Measurements from ENCODE around the gene SMARCA5. TPM values are rescaled to one million over a fixed set of nuclear protein-coding genes. Genes with fewer than 3 reads are reported as not detected.

The SMARCA5 gene
- total RNA-seq, 2 experiments from 2014 or later: 44.3 to 48.2 TPM

DNA sequence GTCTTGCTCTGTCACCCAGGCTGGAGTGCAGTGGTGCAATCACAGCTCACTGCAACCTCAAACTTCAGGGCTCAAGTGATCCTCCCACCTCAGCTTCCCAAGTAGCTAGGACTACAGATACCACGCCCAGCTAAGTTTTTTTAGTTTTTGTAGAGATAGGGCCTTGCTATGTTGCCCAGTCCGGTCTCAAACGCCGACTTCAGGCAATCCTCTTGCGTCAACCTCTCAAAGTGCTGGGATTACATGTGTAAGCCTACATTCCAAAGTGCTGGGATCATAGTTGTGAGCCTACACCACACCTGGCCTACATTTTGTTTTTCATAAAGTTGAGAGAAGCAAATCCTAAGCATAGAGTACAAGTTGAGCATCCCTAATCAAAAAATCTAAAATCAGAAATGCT is 42.2 kb downstream of the SMARCA5 start:
- ChIA-PET CTCF (interaction anchor here (1.2 kb wide), 1 partner anchor 55 kb away, joined by 3 read pairs; no protein-coding TSS in a partner anchor), POLR2A (no interaction called here)
- Mint-ChIP-seq H3K9me3 (no peaks in the 10 kb centered on the region), H3K4me1 (peaks cover 16% of the 10 kb centered on the region), H3K4me3 (no peak overlapping the region), H3K27me3 (no peaks in the 10 kb centered on the region), H3K27ac (no peak overlapping the region), H3K36me3 (ENCODE audit: low read depth) (peaks cover 29% of the 10 kb centered on the region)
- no peak for DNase-seq

DNA sequence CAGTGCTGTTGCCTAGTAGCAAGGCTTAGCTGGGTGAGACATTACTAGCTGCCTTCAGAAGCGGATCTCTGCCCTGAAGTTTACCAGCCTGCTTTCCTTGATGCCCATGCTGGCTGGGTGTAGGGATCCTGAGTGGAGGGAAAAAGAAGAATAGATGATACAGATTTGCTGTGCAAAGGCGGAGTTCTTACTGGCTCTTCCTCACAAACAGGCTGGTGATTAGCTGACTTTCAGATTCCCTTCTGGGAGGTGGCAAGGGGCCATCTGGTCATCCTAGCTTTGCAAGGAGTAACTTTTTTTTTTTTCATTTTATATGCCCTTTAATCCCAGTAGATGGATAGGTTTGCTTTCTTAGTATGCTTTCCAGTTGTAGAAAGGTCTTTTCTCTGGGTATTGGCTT is 44.8 kb downstream of the SMARCA5 start:
- Mint-ChIP-seq H3K36me3 (ENCODE audit: low read depth) (peaks cover 11% of the 10 kb centered on the region), H3K27ac (no peak overlapping the region), H3K4me3 (peak overlapping the region; percentile 77), H3K4me1 (peaks cover 16% of the 10 kb centered on the region), H3K9me3 (peaks cover 4% of the 10 kb centered on the region), H3K27me3 (no peaks in the 10 kb centered on the region)
- POLR2A ChIA-PET: no interaction called here
- no peak for DNase-seq
- CTCF ChIA-PET: interaction anchor here (0.6 to 1.3 kb wide), 6 partner anchors 11 to 44 kb away, joined by 3 to 9 read pairs (median 4); no protein-coding TSS in a partner anchor

DNA sequence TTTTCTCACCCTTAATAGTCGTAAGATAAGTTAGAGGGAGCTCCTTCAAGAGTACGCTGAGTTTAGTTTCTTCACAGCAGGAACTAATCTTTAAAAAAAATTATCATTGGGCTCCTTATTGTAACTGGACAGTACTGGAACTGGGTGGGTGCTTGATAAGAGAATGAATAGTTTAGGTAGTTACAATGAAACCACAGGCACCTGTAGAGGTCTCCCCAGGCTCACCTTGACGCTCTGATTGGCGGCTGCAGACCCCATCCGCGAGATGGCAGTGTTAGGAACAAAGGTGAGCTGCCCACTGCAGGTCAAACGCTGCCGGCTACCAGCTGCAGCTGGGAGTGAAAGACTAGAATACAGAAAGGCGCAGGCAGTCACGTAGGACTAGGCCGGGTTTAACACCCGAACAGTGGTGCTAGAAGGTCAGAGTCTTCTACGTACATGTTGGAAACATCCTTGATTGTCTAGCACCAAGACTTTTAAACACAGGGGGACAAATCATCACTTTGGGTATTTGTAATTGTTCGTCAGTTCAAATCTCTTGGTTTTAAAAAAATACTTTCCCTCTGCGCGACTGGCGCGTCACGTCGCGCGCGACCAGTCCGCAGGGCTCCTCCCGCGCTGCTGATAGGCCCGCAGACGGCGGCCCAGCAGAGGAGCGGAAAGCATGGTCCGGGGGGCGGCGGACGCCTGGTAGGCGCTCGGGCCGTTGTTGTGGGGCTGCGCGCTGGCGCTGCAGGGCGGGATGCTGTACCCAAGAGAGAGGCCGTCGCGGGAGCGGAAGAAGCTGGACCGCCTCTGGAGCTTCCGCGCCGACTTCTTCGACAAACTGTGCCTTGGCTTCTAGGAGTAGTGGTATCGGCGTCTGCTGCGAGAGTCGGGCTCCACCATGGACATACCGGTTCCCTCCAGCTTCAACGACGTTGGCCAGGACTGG is 45.6 kb downstream of the SMARCA5 start:
- Mint-ChIP-seq H3K4me1 (peaks cover 16% of the 10 kb centered on the region), H3K9me3 (peaks cover 4% of the 10 kb centered on the region), H3K36me3 (ENCODE audit: low read depth) (peaks cover 8% of the 10 kb centered on the region), H3K27me3 (no peaks in the 10 kb centered on the region), H3K27ac (peak overlapping the region; percentile 86), H3K4me3 (peak overlapping the region; percentile 77)
- ChIA-PET CTCF (interaction anchor here (0.6 to 1.4 kb wide), 10 partner anchors 11 to 44 kb away, joined by 3 to 9 read pairs (median 4); no protein-coding TSS in a partner anchor), POLR2A (no interaction called here)
- peak; percentile 69 for DNase-seq

DNA sequence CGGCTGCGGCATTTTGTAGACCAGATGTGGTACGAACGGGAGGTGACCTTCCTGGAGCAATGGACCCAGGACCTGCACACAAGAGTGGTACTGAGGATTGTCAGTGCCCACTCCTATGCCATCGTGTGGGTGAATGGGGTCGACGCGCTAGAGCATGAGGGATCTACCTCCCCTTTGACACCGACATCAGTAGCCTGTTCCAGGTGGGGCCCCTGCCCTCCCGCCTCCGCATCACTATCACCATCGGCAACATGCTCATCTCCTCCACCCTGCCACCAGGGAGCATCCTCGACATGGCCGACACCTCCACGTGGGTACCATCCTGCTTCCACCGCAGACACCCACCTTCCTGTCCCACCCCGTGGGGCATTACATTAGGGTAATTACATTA is 46.2 kb downstream of the SMARCA5 start:
- no peaks in the 10 kb centered on the region for H3K27me3 Mint-ChIP-seq
- H3K27ac Mint-ChIP-seq: peak overlapping the region; percentile 86
- CTCF ChIA-PET: interaction anchor here (1.1 to 1.4 kb wide), 4 partner anchors 11 to 28 kb away, joined by 3 to 5 read pairs (median 4); no protein-coding TSS in a partner anchor
- DNase-seq: no peak
- H3K9me3 Mint-ChIP-seq: peaks cover 4% of the 10 kb centered on the region
- peaks cover 16% of the 10 kb centered on the region for H3K4me1 Mint-ChIP-seq
- POLR2A ChIA-PET: no interaction called here
- peak overlapping the region; percentile 77 for H3K4me3 Mint-ChIP-seq
- peaks cover 4% of the 10 kb centered on the region for H3K36me3 Mint-ChIP-seq (ENCODE audit: low read depth)

DNA sequence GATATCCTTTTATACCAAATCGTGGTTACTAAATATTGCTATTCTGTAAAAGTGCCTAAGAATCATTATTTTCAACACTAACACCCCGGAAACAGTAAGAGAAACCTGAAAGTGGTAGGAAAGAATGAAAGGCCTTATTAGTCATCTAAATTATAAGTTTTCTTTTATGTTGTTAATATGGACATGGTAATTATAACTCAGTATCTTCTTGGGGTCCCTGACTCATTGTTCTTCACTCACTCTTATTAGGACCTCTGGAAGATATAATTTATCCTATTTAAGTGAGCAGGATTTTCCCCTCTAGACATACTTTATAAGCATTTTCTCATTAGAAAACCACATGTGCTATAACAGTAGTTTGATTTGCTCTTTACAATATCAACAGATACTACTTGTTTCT is 51.0 kb downstream of the SMARCA5 start:
- CTCF ChIA-PET: no interaction called here
- Mint-ChIP-seq H3K27ac (no peak overlapping the region), H3K4me1 (peaks cover 7% of the 10 kb centered on the region), H3K4me3 (no peak overlapping the region), H3K36me3 (ENCODE audit: low read depth) (peaks cover 6% of the 10 kb centered on the region), H3K27me3 (no peaks in the 10 kb centered on the region), H3K9me3 (peaks cover 13% of the 10 kb centered on the region)
- POLR2A ChIA-PET: no interaction called here
- no peak for DNase-seq

DNA sequence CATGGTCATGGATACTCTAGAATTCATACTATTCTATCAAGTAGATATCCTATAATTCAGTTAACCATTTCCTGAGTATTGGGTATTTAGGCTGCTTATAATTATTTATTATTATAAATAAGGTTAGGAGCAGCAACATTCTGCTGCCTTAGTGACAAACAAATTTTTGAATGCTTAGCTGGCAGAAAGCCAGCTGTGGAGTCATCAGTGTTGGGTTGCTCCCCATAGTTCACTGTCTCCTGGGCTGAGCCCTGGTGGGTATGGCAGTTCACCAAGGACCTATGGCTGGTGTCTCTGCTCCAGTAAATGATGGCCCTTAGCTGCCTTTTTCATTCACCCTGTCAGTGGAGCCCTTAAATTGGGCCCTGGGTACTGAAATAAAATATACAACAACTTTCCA is 61.8 kb downstream of the SMARCA5 start:
- ChIA-PET POLR2A (no interaction called here), CTCF (no interaction called here)
- Mint-ChIP-seq H3K9me3 (no peaks in the 10 kb centered on the region), H3K36me3 (ENCODE audit: low read depth) (no peaks in the 10 kb centered on the region), H3K4me1 (no peaks in the 10 kb centered on the region), H3K27me3 (no peaks in the 10 kb centered on the region), H3K27ac (no peak overlapping the region), H3K4me3 (no peak overlapping the region)
- DNase-seq: no peak

DNA sequence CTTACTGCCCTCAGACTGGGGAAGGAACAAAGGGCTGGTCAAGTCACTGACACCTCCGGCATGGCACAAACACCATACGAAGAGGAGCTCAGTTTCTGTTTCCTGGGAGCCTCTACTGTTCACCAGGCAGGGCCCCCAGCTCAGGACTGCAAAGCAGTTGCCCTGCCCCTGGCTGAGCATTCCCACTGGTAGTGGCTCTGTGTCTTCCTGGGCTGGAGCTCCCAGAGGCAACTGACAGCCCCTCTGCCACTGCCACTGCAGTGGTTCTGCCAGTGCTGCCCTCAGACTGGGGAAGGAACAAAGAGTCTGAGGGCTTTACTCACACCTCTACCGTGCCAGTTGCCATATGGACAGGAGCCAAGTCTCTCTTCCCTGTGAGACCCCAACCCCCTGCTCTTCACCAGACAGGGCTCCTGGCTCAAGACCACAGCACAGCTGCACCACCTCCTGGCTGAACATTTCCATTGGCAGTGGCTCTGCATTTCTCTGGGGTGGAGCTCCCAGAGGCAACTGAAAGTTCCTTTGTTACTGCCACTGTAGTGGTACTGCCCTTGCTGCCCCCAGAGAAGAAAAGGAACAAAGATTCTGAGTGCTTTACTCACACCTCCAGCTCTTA is 67.9 kb downstream of the SMARCA5 start:
- ChIA-PET CTCF (interaction anchor here (1.1 to 1.8 kb wide), 2 partner anchors 12 to 14 kb away, joined by 3 to 7 read pairs; no protein-coding TSS in a partner anchor), POLR2A (interaction anchor here (0.5 kb wide), 1 partner anchor 37 kb away, joined by 3 read pairs; no protein-coding TSS in a partner anchor)
- no peaks in the 10 kb centered on the region for H3K36me3 Mint-ChIP-seq (ENCODE audit: low read depth)
- DNase-seq: no peak
- no peaks in the 10 kb centered on the region for H3K4me1 Mint-ChIP-seq
- no peak overlapping the region for H3K4me3 Mint-ChIP-seq
- H3K27ac Mint-ChIP-seq: no peak overlapping the region
- peaks cover 6% of the 10 kb centered on the region for H3K9me3 Mint-ChIP-seq
- no peaks in the 10 kb centered on the region for H3K27me3 Mint-ChIP-seq

DNA sequence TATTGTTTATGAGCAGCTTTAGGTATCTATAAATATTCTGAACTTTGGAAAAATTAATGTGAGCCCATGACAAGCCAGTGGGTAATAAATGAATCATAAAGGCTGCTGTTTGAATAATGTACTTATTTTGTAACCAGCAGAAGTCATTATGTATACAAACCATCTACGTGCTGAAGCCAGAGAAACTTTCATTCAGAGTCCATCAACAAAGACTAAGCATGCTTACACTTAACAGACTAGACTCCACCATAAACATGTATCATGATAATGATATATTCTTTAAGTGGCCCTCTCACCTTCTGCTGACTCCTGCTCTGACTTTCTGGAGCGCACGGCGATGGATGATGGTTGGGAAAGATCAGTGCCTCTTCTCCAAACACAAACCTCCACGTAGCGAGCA is 72.0 kb downstream of the SMARCA5 start:
- H3K27me3 Mint-ChIP-seq: no peaks in the 10 kb centered on the region
- H3K4me1 Mint-ChIP-seq: no peaks in the 10 kb centered on the region
- H3K27ac Mint-ChIP-seq: no peak overlapping the region
- H3K36me3 Mint-ChIP-seq (ENCODE audit: low read depth): no peaks in the 10 kb centered on the region
- POLR2A ChIA-PET: no interaction called here
- DNase-seq: no peak
- CTCF ChIA-PET: interaction anchor here (0.7 kb wide), 1 partner anchor 1468 kb away, joined by 3 read pairs; no protein-coding TSS in a partner anchor
- H3K9me3 Mint-ChIP-seq: peaks cover 6% of the 10 kb centered on the region
- H3K4me3 Mint-ChIP-seq: no peak overlapping the region

DNA sequence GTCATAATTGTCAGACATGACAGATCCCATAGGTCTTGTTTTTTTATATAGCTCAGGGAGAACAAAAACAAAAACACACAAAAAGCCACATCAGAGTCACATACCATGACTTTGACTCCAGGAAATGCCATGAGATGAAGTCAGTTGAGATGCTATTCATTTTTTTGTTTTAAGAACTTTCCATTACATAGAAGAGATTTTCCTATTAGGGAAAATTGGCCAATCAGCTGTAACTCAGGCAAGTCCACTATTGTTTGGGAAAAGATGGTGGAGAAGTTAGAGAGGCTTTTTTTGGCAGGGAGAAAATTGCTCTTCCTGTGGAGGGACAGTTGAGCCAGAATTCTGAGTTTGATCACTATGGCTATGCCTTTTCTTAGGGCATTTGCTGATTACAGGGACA is 72.6 kb downstream of the SMARCA5 start:
- no peaks in the 10 kb centered on the region for H3K36me3 Mint-ChIP-seq (ENCODE audit: low read depth)

DNA sequence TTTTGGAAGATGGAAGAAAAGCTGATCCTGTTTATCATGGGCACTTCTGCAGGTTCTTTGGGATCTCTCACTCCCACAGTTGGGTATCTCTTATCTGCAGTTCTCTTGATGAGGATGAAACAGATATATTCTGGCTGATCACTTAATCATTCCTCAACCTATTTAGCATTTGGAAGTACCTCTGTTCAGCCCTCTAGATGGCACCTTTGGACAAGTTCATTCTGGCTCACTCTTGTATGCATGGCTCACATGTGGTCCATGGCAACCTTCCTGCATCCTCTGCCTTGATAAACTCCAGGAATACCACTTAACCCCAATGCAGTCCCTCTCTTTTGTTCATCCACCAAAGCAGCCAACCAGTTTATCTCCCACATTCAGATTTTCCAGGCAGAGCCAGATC is 74.2 kb downstream of the SMARCA5 start:
- no peak overlapping the region for H3K27ac Mint-ChIP-seq
- no peak overlapping the region for H3K4me3 Mint-ChIP-seq
- H3K36me3 Mint-ChIP-seq (ENCODE audit: low read depth): no peaks in the 10 kb centered on the region
- H3K9me3 Mint-ChIP-seq: peaks cover 6% of the 10 kb centered on the region
- ChIA-PET POLR2A (no interaction called here), CTCF (no interaction called here)
- no peaks in the 10 kb centered on the region for H3K4me1 Mint-ChIP-seq
- no peak for DNase-seq
- H3K27me3 Mint-ChIP-seq: no peaks in the 10 kb centered on the region

More for the DNA sequence above, 72.6 kb downstream of the SMARCA5 start:
- Mint-ChIP-seq H3K27ac (no peak overlapping the region), H3K9me3 (peaks cover 6% of the 10 kb centered on the region), H3K4me3 (no peak overlapping the region), H3K4me1 (no peaks in the 10 kb centered on the region), H3K27me3 (no peaks in the 10 kb centered on the region)
- CTCF ChIA-PET: interaction anchor here (0.7 kb wide), 1 partner anchor 1468 kb away, joined by 3 read pairs; no protein-coding TSS in a partner anchor
- no peak for DNase-seq
- POLR2A ChIA-PET: no interaction called here

DNA sequence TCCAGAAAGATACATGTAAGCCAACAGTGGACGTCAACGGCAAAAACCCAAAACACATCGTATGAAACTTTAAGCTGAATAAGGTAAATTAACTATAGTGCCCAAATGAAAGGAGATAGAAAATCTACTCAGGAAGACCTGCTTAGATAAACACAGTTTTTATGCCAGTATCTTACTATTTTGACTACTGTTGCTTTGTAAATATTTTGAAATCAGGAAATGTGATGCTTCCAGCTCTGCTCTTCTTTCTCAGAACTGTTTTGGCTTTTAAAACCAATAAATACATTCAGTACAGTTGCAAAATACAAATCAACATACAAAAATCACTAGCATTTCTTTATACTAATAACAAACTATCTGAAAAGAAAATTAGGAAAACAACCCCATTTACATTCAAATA is 83.8 kb downstream of the SMARCA5 start:
- no peaks in the 10 kb centered on the region for H3K4me1 Mint-ChIP-seq
- no peak overlapping the region for H3K4me3 Mint-ChIP-seq
- no peak for DNase-seq
- peaks cover 4% of the 10 kb centered on the region for H3K27me3 Mint-ChIP-seq
- no peak overlapping the region for H3K27ac Mint-ChIP-seq
- no peaks in the 10 kb centered on the region for H3K36me3 Mint-ChIP-seq (ENCODE audit: low read depth)
- ChIA-PET CTCF (no interaction called here), POLR2A (no interaction called here)
- peaks cover 4% of the 10 kb centered on the region for H3K9me3 Mint-ChIP-seq

DNA sequence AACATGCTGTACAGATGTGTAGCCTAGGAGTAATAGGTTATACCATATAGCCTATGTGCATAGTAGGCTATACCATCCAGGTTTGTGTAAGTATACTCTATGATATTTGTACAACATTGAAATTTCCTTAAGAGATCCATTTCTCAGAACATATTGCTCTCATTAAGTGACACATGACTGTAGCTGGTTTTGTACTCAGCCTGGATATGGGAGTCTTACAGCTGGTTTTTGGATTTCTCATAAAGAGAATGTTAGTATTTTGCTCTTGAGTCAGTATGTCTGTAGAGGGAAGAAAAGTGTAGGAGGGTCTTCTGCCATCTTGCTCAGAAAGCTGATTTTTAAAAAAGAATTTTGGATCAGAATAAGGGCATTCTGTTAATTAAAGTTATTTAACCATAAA is 85.3 kb downstream of the SMARCA5 start:
- Mint-ChIP-seq H3K27me3 (peaks cover 4% of the 10 kb centered on the region), H3K4me1 (no peaks in the 10 kb centered on the region), H3K36me3 (ENCODE audit: low read depth) (no peaks in the 10 kb centered on the region), H3K27ac (no peak overlapping the region), H3K4me3 (no peak overlapping the region), H3K9me3 (peaks cover 4% of the 10 kb centered on the region)
- ChIA-PET POLR2A (no interaction called here), CTCF (no interaction called here)
- DNase-seq: no peak

DNA sequence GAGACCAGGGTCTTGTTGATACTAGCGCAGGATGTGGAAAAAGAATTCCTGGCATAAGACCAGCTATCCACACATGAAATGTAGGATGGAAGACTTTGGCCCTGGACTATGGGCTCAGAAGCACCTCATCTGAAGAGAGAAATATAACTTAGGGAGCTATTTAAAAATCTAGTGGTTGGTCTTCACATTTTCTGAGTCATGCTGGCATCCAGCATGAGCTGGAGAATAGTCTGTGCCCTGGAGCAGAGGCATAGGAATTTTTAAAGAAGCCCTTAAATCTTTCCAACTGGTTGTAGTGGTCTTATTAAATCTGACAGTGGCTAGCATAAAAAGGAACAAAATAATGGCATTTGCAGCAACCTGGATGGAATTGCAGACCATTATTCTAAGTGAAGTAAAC is 86.3 kb downstream of the SMARCA5 start:
- ChIA-PET POLR2A (no interaction called here), CTCF (interaction anchor here (0.6 kb wide), 1 partner anchor 16 kb away, joined by 3 read pairs; no protein-coding TSS in a partner anchor)
- Mint-ChIP-seq H3K27me3 (peaks cover 4% of the 10 kb centered on the region), H3K27ac (no peak overlapping the region), H3K9me3 (no peaks in the 10 kb centered on the region), H3K36me3 (ENCODE audit: low read depth) (no peaks in the 10 kb centered on the region), H3K4me1 (no peaks in the 10 kb centered on the region), H3K4me3 (no peak overlapping the region)
- DNase-seq: no peak
